MM.1S (cell line): Measurements from ENCODE around the gene RAVER2.

Experiments used
- EZH2 ChIP-seq: fragments of 300-600 bp; sonication (generic); optimal IDR thresholded peaks from 2 replicates; pipeline ENCODE3; 2017; ENCODE audit warnings: low read depth, mild to moderate bottlenecking, antibody characterized with exemption, low read length, mixed read lengths
- TF ChIP-seq, protein P1 (sequence below): fragments of 300-600 bp; sonication (generic); IDR thresholded peaks from 2 replicates; pipeline ENCODE4 v1.5.1; 2016; ENCODE audit warnings: antibody characterized with exemption, low read length, mixed read lengths

DNA sequence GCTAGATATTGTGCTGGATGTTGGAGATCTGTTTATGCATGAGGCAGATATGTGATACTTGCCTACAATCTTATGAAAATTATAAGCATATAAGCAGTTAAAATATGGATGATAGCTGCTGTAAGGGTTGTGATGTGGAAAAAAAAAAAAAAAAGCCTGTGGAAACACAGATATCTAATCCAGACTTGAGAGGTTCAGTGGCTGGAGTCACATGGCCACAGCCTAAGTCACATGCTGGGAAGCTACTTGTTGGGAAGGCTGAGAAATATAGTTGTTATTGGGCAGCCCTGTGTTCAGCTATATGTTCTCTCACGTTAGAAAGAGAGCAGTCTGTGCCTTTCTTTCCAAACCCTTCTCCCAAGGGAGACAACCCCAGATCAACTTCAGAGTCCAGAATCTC, 15.1 kb downstream of the RAVER2 start:
- TF ChIP-seq, protein P1, sequence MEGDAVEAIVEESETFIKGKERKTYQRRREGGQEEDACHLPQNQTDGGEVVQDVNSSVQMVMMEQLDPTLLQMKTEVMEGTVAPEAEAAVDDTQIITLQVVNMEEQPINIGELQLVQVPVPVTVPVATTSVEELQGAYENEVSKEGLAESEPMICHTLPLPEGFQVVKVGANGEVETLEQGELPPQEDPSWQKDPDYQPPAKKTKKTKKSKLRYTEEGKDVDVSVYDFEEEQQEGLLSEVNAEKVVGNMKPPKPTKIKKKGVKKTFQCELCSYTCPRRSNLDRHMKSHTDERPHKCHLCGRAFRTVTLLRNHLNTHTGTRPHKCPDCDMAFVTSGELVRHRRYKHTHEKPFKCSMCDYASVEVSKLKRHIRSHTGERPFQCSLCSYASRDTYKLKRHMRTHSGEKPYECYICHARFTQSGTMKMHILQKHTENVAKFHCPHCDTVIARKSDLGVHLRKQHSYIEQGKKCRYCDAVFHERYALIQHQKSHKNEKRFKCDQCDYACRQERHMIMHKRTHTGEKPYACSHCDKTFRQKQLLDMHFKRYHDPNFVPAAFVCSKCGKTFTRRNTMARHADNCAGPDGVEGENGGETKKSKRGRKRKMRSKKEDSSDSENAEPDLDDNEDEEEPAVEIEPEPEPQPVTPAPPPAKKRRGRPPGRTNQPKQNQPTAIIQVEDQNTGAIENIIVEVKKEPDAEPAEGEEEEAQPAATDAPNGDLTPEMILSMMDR = no peak
- TF ChIP-seq EZH2 = no peak
